H1 (cell line): ENCODE data around the gene CLN5. TPM values are rescaled to one million over a fixed set of nuclear protein-coding genes. Genes with fewer than 3 reads are reported as not detected.

ENCODE experiments used
- CTCF ChIA-PET: fragments of 300-600 bp; sonication (Branson Sonifier 250); formaldehyde crosslinking; loops from one replicate; lab custom pipeline; 2021; ENCODE audit not compliant: partially characterized antibody; lab: Charles Lee
- POLR2A ChIA-PET: fragments of 300-600 bp; sonication (Branson Sonifier 250); formaldehyde crosslinking; loops from one replicate; lab custom pipeline; 2021; ENCODE audit warnings: inconsistent platforms; ENCODE audit not compliant: partially characterized antibody; lab: Charles Lee
- DNase-seq, 2 experiments: peaks; one replicate each; pipeline versions ENCODE4 v3.0.0 to v3.0.0-alpha.2; 2010 to 2022; ENCODE audit warnings: low spot score in 2 of 2, low read depth in 1 of 2, mixed read lengths in 1 of 2
- FAIRE-seq: peaks from 2 replicates; lab custom pipeline; 2011; peaks lifted over from hg19 to GRCh38; lab: Jason Lieb, UNC
- H2AFZ ChIP-seq: 2 replicates; pipeline ENCODE4 v1.8.1; 2012; ENCODE audit warnings: low read length, inconsistent platforms
- H2AK5ac ChIP-seq: 2 replicates; pipeline ENCODE4 v1.6.1; 2013; ENCODE audit warnings: low read depth, low read length
- H2BK120ac ChIP-seq: replicated peaks from 2 replicates; pipeline ENCODE3; 2013; ENCODE audit warnings: low read depth, low read length, inconsistent platforms
- H2BK12ac ChIP-seq: 2 replicates; pipeline ENCODE4 v1.6.1; 2013; ENCODE audit warnings: low read depth, low read length
- H2BK15ac ChIP-seq: 2 replicates; pipeline ENCODE4 v1.6.1; 2013; ENCODE audit warnings: low read length
- H2BK20ac ChIP-seq: 2 replicates; pipeline ENCODE4 v1.6.1; 2013; ENCODE audit warnings: low read length
- H2BK5ac ChIP-seq: 2 replicates; pipeline ENCODE4 v1.6.1; 2013; ENCODE audit warnings: low read depth, low read length
- H3K14ac ChIP-seq: 2 replicates; pipeline ENCODE4 v1.6.1; 2013; ENCODE audit warnings: inconsistent platforms; ENCODE audit not compliant: insufficient read length
- H3K18ac ChIP-seq: 2 replicates; pipeline ENCODE4 v1.6.1; 2013; ENCODE audit warnings: low read length; ENCODE audit errors: extremely low read depth
- H3K23ac ChIP-seq: 2 replicates; pipeline ENCODE4 v1.6.1; 2013; ENCODE audit warnings: inconsistent platforms; ENCODE audit not compliant: insufficient read length
- H3K23me2 ChIP-seq: 2 replicates; pipeline ENCODE4 v1.6.1; 2013; ENCODE audit warnings: low read depth, low read length
- H3K27ac ChIP-seq: 2 replicates; pipeline ENCODE4 v1.6.1; 2011; ENCODE audit warnings: low read depth, low read length, inconsistent platforms
- H3K27me3 ChIP-seq, 4 experiments: replicated peaks in 1 of 4; 1 replicate in 1 of 4; 2 replicates in 3 of 4; pipeline versions ENCODE4 v1.6.1 to v1.8.1; 2011 to 2013; ENCODE audit warnings: low read length in 3 of 4, mild to moderate bottlenecking in 3 of 4, inconsistent platforms in 2 of 4, mixed read lengths in 2 of 4, moderate library complexity in 1 of 4; ENCODE audit not compliant: control insufficient read depth in 3 of 4, insufficient read depth in 3 of 4; ENCODE audit errors: extremely low read depth in 1 of 4
- H3K36me3 ChIP-seq, 4 experiments: 2 replicates each; pipeline versions ENCODE4 v1.6.1 to v1.8.1; 2011 to 2013; ENCODE audit warnings: mild to moderate bottlenecking in 4 of 4, low read length in 3 of 4, moderate library complexity in 2 of 4, control low read depth in 1 of 4, inconsistent platforms in 1 of 4; ENCODE audit not compliant: insufficient read depth in 4 of 4, control insufficient read depth in 2 of 4
- H3K4ac ChIP-seq: replicated peaks from 2 replicates; pipeline ENCODE3; 2013; ENCODE audit warnings: low read length, low read depth, mixed read lengths, inconsistent platforms; ENCODE audit not compliant: insufficient read length
- H3K4me1 ChIP-seq, 4 experiments: replicated peaks in 1 of 4; 1 replicate in 1 of 4; 2 replicates in 3 of 4; pipeline versions ENCODE4 v1.6.1 to v1.8.1; 2011 to 2013; ENCODE audit warnings: low read length in 3 of 4, inconsistent platforms in 2 of 4, mixed read lengths in 1 of 4; ENCODE audit not compliant: insufficient read depth in 4 of 4, control insufficient read depth in 3 of 4
- H3K4me2 ChIP-seq, 2 experiments: 2 replicates each; pipeline versions ENCODE4 v1.6.1 to v1.8.1; 2011 to 2013; ENCODE audit warnings: low read depth in 2 of 2, low read length in 2 of 2, control low read depth in 1 of 2, inconsistent platforms in 1 of 2, mild to moderate bottlenecking in 1 of 2; ENCODE audit not compliant: insufficient read depth in 1 of 2
- H3K4me3 ChIP-seq, 4 experiments: fragments of 200-600, 300-600 bp in 1 of 4; sonication (generic), shearing (Covaris generic), sonication (Bioruptor Twin) in 1 of 4; 2 replicates each; pipeline versions ENCODE4 v1.5.1 to v1.8.1; 2011 to 2016; ENCODE audit warnings: low read length in 4 of 4, low read depth in 3 of 4, control low read depth in 2 of 4, inconsistent platforms in 2 of 4, mild to moderate bottlenecking in 2 of 4, mixed read lengths in 1 of 4, moderate library complexity in 1 of 4; ENCODE audit not compliant: insufficient read depth in 2 of 4; ENCODE audit errors: extremely low read depth in 1 of 4
- H3K56ac ChIP-seq: replicated peaks from 2 replicates; pipeline ENCODE3; 2013; ENCODE audit warnings: low read depth, mild to moderate bottlenecking, mixed read lengths, low read length, inconsistent platforms; ENCODE audit not compliant: insufficient read length
- H3K79me1 ChIP-seq: 2 replicates; pipeline ENCODE4 v1.6.1; 2013; ENCODE audit warnings: low read depth, low read length, control low read depth
- H3K79me2 ChIP-seq, 2 experiments: 2 replicates each; pipeline versions ENCODE4 v1.6.1 to v1.8.1; 2012 to 2013; ENCODE audit warnings: low read length in 2 of 2, mild to moderate bottlenecking in 2 of 2, inconsistent platforms in 1 of 2; ENCODE audit not compliant: insufficient read depth in 2 of 2, control insufficient read depth in 1 of 2
- H3K9ac ChIP-seq, 4 experiments: replicated peaks in 1 of 4; 1 replicate in 1 of 4; 2 replicates in 3 of 4; pipeline versions ENCODE4 v1.6.1 to v1.8.1; 2011 to 2013; ENCODE audit warnings: low read depth in 3 of 4, low read length in 3 of 4, control low read depth in 2 of 4, mild to moderate bottlenecking in 2 of 4, moderate library complexity in 2 of 4, inconsistent platforms in 1 of 4; ENCODE audit errors: extremely low read depth in 1 of 4
- H3K9me3 ChIP-seq, 2 experiments: 2 replicates each; pipeline versions ENCODE4 v1.6.1 to v1.8.1; 2012 to 2013; ENCODE audit warnings: mild to moderate bottlenecking in 2 of 2, moderate library complexity in 2 of 2, control low read depth in 1 of 2, inconsistent platforms in 1 of 2, low read depth in 1 of 2, low read length in 1 of 2, mixed read lengths in 1 of 2; ENCODE audit not compliant: insufficient read depth in 2 of 2
- H4K20me1 ChIP-seq, 2 experiments: replicated peaks in 1 of 2; 2 replicates each; pipeline versions ENCODE3 to v1.8.1; 2011 to 2013; ENCODE audit warnings: inconsistent platforms in 2 of 2, low read length in 2 of 2, mild to moderate bottlenecking in 1 of 2; ENCODE audit not compliant: insufficient read depth in 2 of 2, control insufficient read depth in 1 of 2
- H4K5ac ChIP-seq: 2 replicates; pipeline ENCODE4 v1.6.1; 2013; ENCODE audit warnings: low read length, low read depth, mixed read lengths, inconsistent platforms; ENCODE audit not compliant: insufficient read length
- H4K8ac ChIP-seq: 2 replicates; pipeline ENCODE4 v1.8.0; 2013; ENCODE audit warnings: mild to moderate bottlenecking, moderate library complexity, low read length, inconsistent platforms; ENCODE audit not compliant: insufficient read depth; ENCODE audit errors: extremely low read depth
- H4K91ac ChIP-seq: replicated peaks from 2 replicates; pipeline ENCODE3; 2013; ENCODE audit warnings: low read length, mixed read lengths, inconsistent platforms; ENCODE audit not compliant: insufficient read length
- ASH2L ChIP-seq: fragments of 200-600, 300-600 bp; sonication (generic); IDR thresholded peaks from one replicate; pipeline ENCODE4 v1.7.1; 2017; ENCODE audit warnings: low read length
- CHD1 ChIP-seq: IDR thresholded peaks from 2 replicates; pipeline ENCODE4 v1.6.1; 2012; ENCODE audit warnings: low read depth, low read length, improper control_type of control experiment
- CHD2 ChIP-seq: IDR thresholded peaks from 2 replicates; pipeline ENCODE4 v1.6.1; 2012; ENCODE audit warnings: low read length, improper control_type of control experiment
- JUND ChIP-seq: IDR thresholded peaks from 2 replicates; pipeline ENCODE4 v1.6.1; 2011; ENCODE audit warnings: mild to moderate bottlenecking, improper control_type of control experiment, low read length
- NANOG ChIP-seq: IDR thresholded peaks from 2 replicates; pipeline ENCODE4 v1.6.1; 2011; ENCODE audit warnings: low read length, low read depth, mild to moderate bottlenecking, inconsistent platforms; ENCODE audit not compliant: insufficient read depth, poor library complexity, severe bottlenecking
- RAD21 ChIP-seq, 2 experiments: IDR thresholded peaks in 1 of 2; conservative IDR thresholded peaks in 1 of 2; 2 replicates each; pipeline ENCODE4 v1.6.1; 2011; ENCODE audit warnings: low read depth in 2 of 2, low read length in 2 of 2, improper control_type of control experiment in 1 of 2, inconsistent platforms in 1 of 2, mild to moderate bottlenecking in 1 of 2, moderate library complexity in 1 of 2
- RNF2 ChIP-seq: fragments of 200-900, 300-1000 bp; sonication (generic); IDR thresholded peaks from 2 replicates; pipeline ENCODE4 v1.7.1; 2016; ENCODE audit warnings: borderline replicate concordance, low read depth, mild to moderate bottlenecking, antibody characterized with exemption, low read length; ENCODE audit not compliant: poor library complexity, severe bottlenecking; ENCODE audit errors: missing control alignments
- SAP30 ChIP-seq: fragments of 300-600 bp; sonication (generic); IDR thresholded peaks from 2 replicates; pipeline ENCODE4 v1.7.1; 2012; ENCODE audit warnings: low read length, moderate library complexity, mild to moderate bottlenecking, inconsistent platforms; ENCODE audit not compliant: insufficient read depth, insufficient replicate concordance
- SIN3A ChIP-seq, 2 experiments: IDR thresholded peaks in 1 of 2; conservative IDR thresholded peaks in 1 of 2; 2 replicates each; pipeline ENCODE4 v1.6.1; 2011 to 2012; ENCODE audit warnings: low read length in 2 of 2, improper control_type of control experiment in 1 of 2, low read depth in 1 of 2, mild to moderate bottlenecking in 1 of 2
- SIX5 ChIP-seq: IDR thresholded peaks from 2 replicates; pipeline ENCODE4 v1.6.1; 2011; ENCODE audit warnings: mild to moderate bottlenecking, low read depth, low read length
- SP1 ChIP-seq: IDR thresholded peaks from 2 replicates; pipeline ENCODE4 v1.6.1; 2011; ENCODE audit warnings: low read depth, low read length
- TAF7 ChIP-seq: optimal IDR thresholded peaks from 2 replicates; pipeline ENCODE3; 2011; ENCODE audit warnings: low read depth, mild to moderate bottlenecking, inconsistent platforms, low read length, moderate library complexity, borderline replicate concordance
- TBP ChIP-seq: IDR thresholded peaks from 2 replicates; pipeline ENCODE4 v1.6.1; 2011; ENCODE audit warnings: low read depth, low read length, improper control_type of control experiment
- WGBS, 2 experiments: shearing (Covaris generic) in 1 of 2; methylation state at CpG; one replicate each; pipeline versions ENCODE4 v1.1.6 to v1.1.7; 2013 to 2015; ENCODE audit warnings: low lambda C conversion rate in 2 of 2, mixed read lengths in 2 of 2, inconsistent platforms in 1 of 2, low coverage in 1 of 2, missing lambda C conversion rate in 1 of 2; ENCODE audit not compliant: insufficient replicate concordance in 2 of 2, insufficient coverage in 1 of 2, insufficient read length in 1 of 2; ENCODE audit errors: extremely low coverage in 1 of 2, missing lambda C conversion rate in 1 of 2; 5-methylcytosine and 5-hydroxymethylcytosine counted together
- polyA plus RNA-seq, 7 experiments: library from polyadenylated mRNA; depleted of rRNA in 3 of 7; stranded (reverse) in 5 of 7; unstranded in 2 of 7; fragments of >200 nt in 5 of 7; fragments of 200-250 nt in 2 of 7; gene quantifications; 1 replicate in 5 of 7; 2 replicates in 1 of 7; 4 replicates in 1 of 7; pipeline versions ENCODE4 v1.2.1 to v1.2.3, GENCODE V29; 2011 to 2013; ENCODE audit warnings: missing spikeins in 2 of 7, mixed read lengths in 2 of 7
- total RNA-seq: library from RNA; stranded (reverse); fragmentation: NEBNext Ultra II Directional; extraction: Animal tissue kit (Norgen Biotek cat#: 25700); gene quantifications from 2 replicates; pipeline ENCODE4 v1.2.1, GENCODE V29; 2021

CLN5 gene
- total and polyA plus RNA-seq, 2 of the 8 experiments (the other 6 are each of a cell fraction or from before 2014, with no cell fraction given) = 5.3 to 10.1 TPM

- H3K56ac ChIP-seq = no peak overlapping the region
- H4K5ac ChIP-seq = no peak overlapping the region
- no peak overlapping the region for H3K4me3 ChIP-seq
- H3K27ac ChIP-seq = no peak overlapping the region
- FAIRE-seq = no peak
- no peak overlapping the region for H2AK5ac ChIP-seq
- H3K79me2 ChIP-seq = peaks cover 0 to 3% of the 10 kb centered on the region in 2 experiments; a peak in 1 of 4 replicates
- H2BK15ac ChIP-seq = no peak overlapping the region
- H2BK5ac ChIP-seq = no peak overlapping the region
- CTCF ChIA-PET = interaction anchor here (0.6 to 3.9 kb wide), 4 partner anchors 8 to 24 kb away, joined by 3 to 26 read pairs (median 9); no protein-coding TSS in a partner anchor
- peaks cover 0 to 3% (median under 1%) of the 10 kb centered on the region in 4 experiments; a peak in 2 of 8 replicates for H3K36me3 ChIP-seq
- no peak for TF ChIP-seq CHD1
- TF ChIP-seq RAD21 (IDR thresholded peaks at IDR 0.05 in 1 of 2, conservative IDR thresholded peaks at IDR 0.05 in 1 of 2; ENCODE audit: low read depth in 2 of 2, low read length in 2 of 2) = no peak
- TF ChIP-seq RNF2 = no peak
- no peak for TF ChIP-seq SP1
- TF ChIP-seq SIX5 = no peak
- TF ChIP-seq JUND = no peak
- no peak for TF ChIP-seq ASH2L
- TF ChIP-seq NANOG = no peak
- TF ChIP-seq SAP30 = no peak
- no peak for TF ChIP-seq SIN3A (conservative IDR thresholded peaks at IDR 0.05 in 1 of 2, IDR thresholded peaks at IDR 0.05 in 1 of 2; ENCODE audit: low read depth in 1 of 2, low read length in 2 of 2)
- no peak for TF ChIP-seq CHD2
- TF ChIP-seq TAF7 = no peak
- TF ChIP-seq TBP = no peak
- no peak overlapping the region for H3K23ac ChIP-seq
- no peak overlapping the region for H2BK120ac ChIP-seq
- H3K23me2 ChIP-seq = peaks cover 8% of the 10 kb centered on the region
- no peak overlapping the region for H3K4ac ChIP-seq
- no peak overlapping the region for H2BK20ac ChIP-seq
- H4K8ac ChIP-seq = no peak overlapping the region
- no peak overlapping the region for H3K4me2 ChIP-seq
- no peaks in the 10 kb centered on the region for H4K20me1 ChIP-seq
- H3K9me3 ChIP-seq = no peaks in the 10 kb centered on the region
- WGBS, 2 experiments = 91% methylated on average over 3 of the region's 3 CpGs; no CpG with 5 or more reads in 1 of the 2 experiments
- POLR2A ChIA-PET = no interaction called here
- no peak for DNase-seq
- no peaks in the 10 kb centered on the region; a peak in 1 of 7 replicates for H3K27me3 ChIP-seq
- H3K14ac ChIP-seq = no peak overlapping the region
- no peak overlapping the region for H4K91ac ChIP-seq
- H2AFZ ChIP-seq = no peak overlapping the region
- H3K79me1 ChIP-seq = no peaks in the 10 kb centered on the region; the same call in 1 of the 2 replicates
- no peak overlapping the region for H2BK12ac ChIP-seq
- H3K4me1 ChIP-seq = peaks cover 0 to 8% (median 4%) of the 10 kb centered on the region in 4 experiments; a peak in 4 of 7 replicates
- H3K18ac ChIP-seq = no peak overlapping the region
- no peak overlapping the region for H3K9ac ChIP-seq
These were observed 2.4 kb downstream of the CLN5 start for GRCh38 chr13:76994281-76994680.
